HG03442 (cell line): ENCODE data around the gene OXGR1.
A peak's percentile ranks its signal among the peaks of the same experiment; 100 is the strongest.

Source experiments
- ATAC-seq: cut with Tn5 transposase; IDR thresholded peaks from one replicate; pipeline ENCODE4 v1.9.1; 2021; ENCODE audit warnings: mild to moderate bottlenecking, moderate library complexity; ENCODE audit not compliant: unreplicated experiment

The OXGR1 gene

DNA sequence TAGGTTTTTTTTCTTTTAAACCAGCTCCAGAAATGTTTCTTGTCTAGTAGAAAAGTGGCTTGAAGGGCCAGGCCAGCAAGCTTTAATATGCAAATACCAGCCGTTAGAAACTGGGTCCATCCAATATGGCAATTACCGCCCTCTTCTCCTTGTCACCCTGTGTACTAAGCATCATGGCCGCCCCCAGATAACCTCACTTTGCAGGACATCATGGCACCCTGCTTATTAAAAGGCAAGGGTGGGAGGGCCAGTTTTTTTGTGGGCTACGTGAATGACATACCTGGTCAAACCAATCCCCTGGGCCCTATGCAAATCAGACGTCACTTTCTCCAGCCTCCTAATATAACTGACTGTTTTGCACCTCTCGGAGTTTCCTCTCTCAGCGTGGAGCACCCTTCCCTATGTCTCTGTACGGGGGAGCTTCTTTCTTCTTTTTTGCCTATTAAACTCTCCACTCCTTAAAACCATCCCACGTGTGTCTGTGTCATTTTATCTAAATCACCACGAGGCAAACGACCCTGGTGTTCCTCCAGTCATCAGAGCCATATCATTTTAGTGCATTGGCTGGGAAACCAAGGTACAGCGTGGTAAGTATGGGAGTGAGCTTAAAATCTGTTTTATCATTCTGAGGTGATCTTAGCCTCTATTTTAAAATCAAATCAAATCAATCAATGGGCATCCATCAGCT is 27.7 kb downstream of the OXGR1 start:
- no peak for ATAC-seq

DNA sequence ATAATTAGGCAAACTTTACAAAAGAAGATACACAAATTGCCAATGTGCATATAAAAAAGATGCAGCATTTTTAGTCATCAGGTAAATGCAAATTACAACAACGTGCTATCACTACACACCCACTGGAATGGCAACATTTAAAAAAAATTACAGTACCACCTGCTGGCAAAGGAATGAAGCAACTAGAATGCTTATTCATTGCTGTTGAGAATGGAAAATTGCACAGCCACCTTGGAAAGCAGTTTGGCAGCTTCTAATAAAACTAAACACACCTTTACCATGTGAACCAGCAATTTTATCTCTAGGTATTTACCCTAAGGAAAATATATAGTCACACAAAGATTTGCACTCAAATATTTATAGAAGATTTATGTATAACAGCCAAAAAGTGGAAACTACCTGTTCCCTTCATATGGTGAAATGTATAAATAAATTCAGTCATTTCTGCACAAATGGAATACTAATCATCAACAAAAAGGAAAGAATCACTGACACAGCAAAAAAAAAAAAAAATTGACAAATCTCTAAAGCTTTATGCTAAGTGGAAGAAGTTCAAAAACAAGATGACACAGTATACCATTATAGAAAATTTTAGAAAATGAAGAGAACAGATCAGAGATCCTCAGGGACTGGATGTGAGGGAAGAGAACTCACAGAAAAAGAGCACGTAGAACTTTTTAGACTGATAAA is 30.3 kb downstream of the OXGR1 start:
- no peak for ATAC-seq

- no peak for ATAC-seq
Observed at GRCh38 chr13:96960379-96960778, 33.9 kb downstream of the OXGR1 start.

- peak; percentile 46 for ATAC-seq
Observed at GRCh38 chr13:96958286-96958891, 35.9 kb downstream of the OXGR1 start.

- ATAC-seq = no peak
Observed at GRCh38 chr13:96952595-96952994, 41.7 kb downstream of the OXGR1 start.

DNA sequence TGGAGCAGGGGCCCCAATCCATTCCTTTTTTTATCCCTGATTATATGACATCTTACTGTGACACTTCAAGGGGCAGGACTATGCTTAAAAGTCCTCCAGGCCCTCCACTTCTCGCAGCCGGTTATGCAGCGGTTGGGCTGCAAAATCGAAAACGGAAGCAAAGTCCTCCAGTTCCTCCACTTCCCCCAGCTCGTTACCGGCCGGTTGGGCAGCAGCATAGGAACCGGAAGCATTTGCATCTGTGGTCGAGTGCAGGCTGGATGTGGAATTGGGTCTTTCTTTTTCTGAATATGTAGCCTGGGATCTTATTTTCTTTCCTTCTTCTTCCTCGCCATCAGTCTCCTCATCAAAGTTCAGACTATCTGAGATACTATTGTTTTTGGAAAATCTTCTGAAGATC is 46.1 kb downstream of the OXGR1 start:
- ATAC-seq = no peak

DNA sequence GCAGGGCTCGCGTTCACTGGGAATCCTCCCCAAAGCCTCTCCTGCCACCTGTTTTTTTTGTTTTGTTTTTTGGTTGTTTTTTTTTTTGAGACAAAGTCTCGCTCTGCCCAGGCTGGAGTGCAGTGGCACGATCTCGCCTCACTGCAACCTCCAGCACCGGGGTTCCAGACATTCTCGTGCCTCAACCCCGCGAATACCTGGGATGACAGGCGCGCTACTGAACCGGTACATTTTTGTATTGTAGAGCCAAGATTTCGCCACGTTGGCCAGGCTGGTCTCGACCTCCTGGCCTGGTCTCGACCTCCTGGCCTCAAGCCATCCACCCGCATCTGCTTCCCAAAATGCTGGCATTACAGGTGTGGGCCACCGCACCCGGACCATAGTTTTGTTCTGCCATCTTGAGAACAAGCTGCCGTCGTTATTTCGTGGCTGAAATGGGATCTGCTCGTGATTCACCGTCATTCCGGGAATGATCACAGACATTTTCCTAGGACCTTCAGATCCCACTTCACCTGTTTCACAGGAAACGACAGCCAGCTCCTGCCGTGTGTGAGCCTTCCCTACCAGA is 46.8 kb downstream of the OXGR1 start:
- ATAC-seq = no peak

GRCh38 chr13:96946709-96947311 is 47.5 kb downstream of the OXGR1 start:
- ATAC-seq = no peak

DNA sequence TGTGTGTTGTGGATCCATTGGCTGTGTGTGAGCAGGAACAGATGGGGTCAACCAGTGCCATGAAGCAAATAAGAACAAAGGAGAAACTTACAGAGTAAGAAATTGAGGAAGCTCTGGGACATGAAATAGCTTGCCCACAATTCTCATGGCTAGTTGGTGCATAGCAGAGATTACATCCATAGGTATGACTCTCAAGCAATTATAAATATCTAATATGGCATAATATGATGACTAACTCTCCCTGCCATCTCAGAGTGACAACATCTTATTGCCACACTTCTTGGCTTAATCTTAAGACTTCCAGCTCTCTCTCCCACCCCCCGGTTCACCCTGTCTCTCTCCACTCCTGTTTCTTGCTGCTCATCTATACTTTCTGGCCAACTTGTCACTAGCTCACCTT is 53.3 kb downstream of the OXGR1 start:
- no peak for ATAC-seq

- ATAC-seq = no peak
Observed at GRCh38 chr13:96935901-96936300, 58.4 kb downstream of the OXGR1 start.
